Activated CD4-positive, alpha-beta T cell treated with anti-CD3 and anti-CD28 coated beads, Interleukin-2, Interleukin-4, amounts not matched to agents 100 ng/mL and 50 ng/mL, durations not matched to agents 16 hours and 8 hours (primary cell): ENCODE data around the gene ACD.

Experiments
- DNase-seq: peaks from one replicate; pipeline ENCODE4 v3.0.0-alpha.2; 2020; ENCODE audit warnings: low spot score

Gene ACD

GRCh38 chr16:67675999-67676398 lies 15.9 kb upstream of the ACD start:
- no peak for DNase-seq

GRCh38 chr16:67675579-67675935 lies 15.5 kb upstream of the ACD start:
- no peak for DNase-seq

GRCh38 chr16:67674851-67675578 lies 15.0 kb upstream of the ACD start:
- DNase-seq = no peak

GRCh38 chr16:67673712-67674580 lies 13.9 kb upstream of the ACD start:
- no peak for DNase-seq

- DNase-seq = peak; percentile 42
Observed at GRCh38 chr16:67672739-67673662, 12.9 kb upstream of the ACD start.

- no peak for DNase-seq
Observed at GRCh38 chr16:67672306-67672705, 12.2 kb upstream of the ACD start.

GRCh38 chr16:67669499-67670101 lies 9.5 kb upstream of the ACD start:
- no peak for DNase-seq

- DNase-seq = no peak
Observed at GRCh38 chr16:67668495-67669157, 8.6 kb upstream of the ACD start.

- DNase-seq = peak; percentile 86
Observed at GRCh38 chr16:67667817-67668494, 7.9 kb upstream of the ACD start.

GRCh38 chr16:67667453-67667816 lies 7.4 kb upstream of the ACD start:
- no peak for DNase-seq

GRCh38 chr16:67666559-67667452 lies 6.7 kb upstream of the ACD start, which contains the start of the genes C16orf86 and ENKD1:
Gene C16orf86 (plus strand): TSS chr16:67666814. CDS start chr16:67666971, 157 bp downstream.
Gene ENKD1 (minus strand): TSS chr16:67666750. CDS start chr16:67666442, 308 bp downstream.
- DNase-seq = peak; percentile 84

GRCh38 chr16:67666032-67666551 lies 6.0 kb upstream of the ACD start:
- DNase-seq = no peak

GRCh38 chr16:67665598-67665997 lies 5.5 kb upstream of the ACD start:
- DNase-seq = no peak

- DNase-seq = no peak
Observed at GRCh38 chr16:67664871-67665270, 4.8 kb upstream of the ACD start.

GRCh38 chr16:67664258-67664657 lies 4.2 kb upstream of the ACD start:
- no peak for DNase-seq

GRCh38 chr16:67663877-67664222 lies 3.8 kb upstream of the ACD start:
- DNase-seq = no peak

- DNase-seq = no peak
Observed at GRCh38 chr16:67663151-67663876, 3.3 kb upstream of the ACD start.

GRCh38 chr16:67662653-67663010 lies 2.6 kb upstream of the ACD start:
- no peak for DNase-seq
